Measurements from ENCODE around the gene CRYGD.

DNA sequence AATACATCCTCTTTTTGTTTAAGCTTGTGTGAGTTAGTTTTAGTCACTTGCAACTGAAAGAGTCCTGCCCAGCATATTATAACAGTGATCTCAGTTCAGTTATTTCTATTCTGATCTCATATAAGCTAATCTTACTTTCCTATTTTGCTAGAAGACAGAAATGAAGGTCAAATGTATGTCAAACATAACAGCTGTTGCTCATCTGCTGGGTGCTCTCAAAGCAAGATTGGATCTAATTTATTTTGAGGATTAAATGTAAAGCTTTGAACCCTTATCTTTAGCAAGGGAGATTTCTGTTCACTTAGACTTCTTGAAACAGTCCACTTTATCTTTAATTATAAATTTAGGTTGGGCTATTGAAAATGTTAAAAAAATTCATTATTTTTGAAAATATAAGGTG is 31.2 kb downstream of the CRYGD start:
- TF ChIP-seq, protein P1, sequence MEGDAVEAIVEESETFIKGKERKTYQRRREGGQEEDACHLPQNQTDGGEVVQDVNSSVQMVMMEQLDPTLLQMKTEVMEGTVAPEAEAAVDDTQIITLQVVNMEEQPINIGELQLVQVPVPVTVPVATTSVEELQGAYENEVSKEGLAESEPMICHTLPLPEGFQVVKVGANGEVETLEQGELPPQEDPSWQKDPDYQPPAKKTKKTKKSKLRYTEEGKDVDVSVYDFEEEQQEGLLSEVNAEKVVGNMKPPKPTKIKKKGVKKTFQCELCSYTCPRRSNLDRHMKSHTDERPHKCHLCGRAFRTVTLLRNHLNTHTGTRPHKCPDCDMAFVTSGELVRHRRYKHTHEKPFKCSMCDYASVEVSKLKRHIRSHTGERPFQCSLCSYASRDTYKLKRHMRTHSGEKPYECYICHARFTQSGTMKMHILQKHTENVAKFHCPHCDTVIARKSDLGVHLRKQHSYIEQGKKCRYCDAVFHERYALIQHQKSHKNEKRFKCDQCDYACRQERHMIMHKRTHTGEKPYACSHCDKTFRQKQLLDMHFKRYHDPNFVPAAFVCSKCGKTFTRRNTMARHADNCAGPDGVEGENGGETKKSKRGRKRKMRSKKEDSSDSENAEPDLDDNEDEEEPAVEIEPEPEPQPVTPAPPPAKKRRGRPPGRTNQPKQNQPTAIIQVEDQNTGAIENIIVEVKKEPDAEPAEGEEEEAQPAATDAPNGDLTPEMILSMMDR (IDR thresholded peaks at IDR 0.05) = no peak
- no peak for TF ChIP-seq POLR2A (IDR thresholded peaks at IDR 0.05)

All from uterus (tissue), 2 donors.